CD14-positive monocyte (primary cell): ENCODE measurements around the gene ISM2. TPM values are rescaled to one million over a fixed set of nuclear protein-coding genes. Genes with fewer than 3 reads are reported as not detected.

Source experiments
- DNase-seq, 3 donors: peaks; one replicate each; pipeline ENCODE4 v3.0.0-alpha.2; 2011 to 2022
- H2AFZ ChIP-seq: 2 replicates; pipeline ENCODE4 v1.6.0; 2012; ENCODE audit warnings: mild to moderate bottlenecking, low read depth, low read length, inconsistent platforms; ENCODE audit not compliant: insufficient read depth, poor library complexity, severe bottlenecking
- H3K27ac ChIP-seq, 2 donors: 1 replicate in 1 of 2; 2 replicates in 1 of 2; pipeline ENCODE4 v1.5.1; 2012 to 2013; ENCODE audit warnings: low read length in 2 of 2, control low read depth in 1 of 2, inconsistent platforms in 1 of 2, low read depth in 1 of 2, mild to moderate bottlenecking in 1 of 2
- H3K27me3 ChIP-seq, 2 donors: one replicate each; pipeline versions ENCODE4 v1.6.0 to v1.6.1; 2011 to 2013; ENCODE audit warnings: low read length in 2 of 2; ENCODE audit not compliant: control insufficient read depth in 2 of 2, insufficient read depth in 2 of 2
- H3K36me3 ChIP-seq, 2 donors: replicated peaks in 1 of 2; 1 replicate in 1 of 2; 2 replicates in 1 of 2; pipeline versions ENCODE4 v1.5.1 to v1.6.1; 2012 to 2013; ENCODE audit warnings: low read length in 2 of 2, control low read depth in 1 of 2, inconsistent platforms in 1 of 2, mild to moderate bottlenecking in 1 of 2; ENCODE audit not compliant: insufficient read depth in 2 of 2, control insufficient read depth in 1 of 2
- H3K4me1 ChIP-seq, 2 donors: 1 replicate in 1 of 2; 2 replicates in 1 of 2; pipeline versions ENCODE4 v1.5.1 to v1.6.1; 2012 to 2013; ENCODE audit warnings: low read length in 2 of 2, control low read depth in 1 of 2, inconsistent platforms in 1 of 2, mild to moderate bottlenecking in 1 of 2, moderate library complexity in 1 of 2; ENCODE audit not compliant: insufficient read depth in 2 of 2, control insufficient read depth in 1 of 2
- H3K4me2 ChIP-seq: replicated peaks from 2 replicates; pipeline ENCODE3; 2012; ENCODE audit warnings: low read length, moderate library complexity, mild to moderate bottlenecking; ENCODE audit not compliant: poor library complexity, severe bottlenecking; ENCODE audit errors: extremely low read depth
- H3K4me3 ChIP-seq, 3 experiments: fragments of 200-600 bp in 1 of 3; sonication (generic) in 1 of 3; replicated peaks in 1 of 3; 1 replicate in 2 of 3; 2 replicates in 1 of 3; pipeline ENCODE4 v1.5.1; 2011 to 2013; ENCODE audit warnings: low read length in 3 of 3, mild to moderate bottlenecking in 3 of 3, control low read depth in 2 of 3, low read depth in 2 of 3, inconsistent platforms in 1 of 3, moderate library complexity in 1 of 3
- H3K79me2 ChIP-seq: 2 replicates; pipeline ENCODE4 v1.6.0; 2012; ENCODE audit warnings: mild to moderate bottlenecking, control low read depth, inconsistent platforms, low read length, moderate library complexity; ENCODE audit not compliant: insufficient read depth
- H3K9ac ChIP-seq: 2 replicates; pipeline ENCODE4 v1.6.0; 2017; ENCODE audit warnings: low read length, mild to moderate bottlenecking; ENCODE audit not compliant: insufficient read depth, poor library complexity, severe bottlenecking
- H3K9me3 ChIP-seq, 2 donors: replicated peaks in 1 of 2; 1 replicate in 1 of 2; 2 replicates in 1 of 2; pipeline versions ENCODE4 v1.5.1 to v1.6.1; 2012 to 2013; ENCODE audit warnings: low read length in 2 of 2, control low read depth in 1 of 2; ENCODE audit not compliant: control insufficient read depth in 1 of 2, insufficient read depth in 1 of 2
- H4K20me1 ChIP-seq: 2 replicates; pipeline ENCODE4 v1.6.0; 2012; ENCODE audit warnings: mild to moderate bottlenecking, low read length, control low read depth, moderate library complexity; ENCODE audit not compliant: insufficient read depth
- H3K27ac Mint-ChIP-seq, 7 donors: one replicate each; pipeline ENCODE4 v1.8.0; 2020; ENCODE audit warnings: mild to moderate bottlenecking in 7 of 7, mixed read lengths in 7 of 7, moderate library complexity in 6 of 7, inconsistent platforms in 2 of 7
- H3K27me3 Mint-ChIP-seq, 3 donors: one replicate each; pipeline ENCODE4 v1.8.0; 2021 to 2022; ENCODE audit warnings: low read depth in 3 of 3, mild to moderate bottlenecking in 3 of 3, mixed read lengths in 3 of 3, moderate library complexity in 3 of 3, inconsistent platforms in 1 of 3
- H3K36me3 Mint-ChIP-seq, 2 donors: one replicate each; pipeline ENCODE4 v1.8.0; 2020; ENCODE audit warnings: mixed read lengths in 2 of 2, inconsistent platforms in 1 of 2, mild to moderate bottlenecking in 1 of 2
- H3K4me1 Mint-ChIP-seq: one replicate; pipeline ENCODE4 v1.8.0; 2020; ENCODE audit warnings: mild to moderate bottlenecking, mixed read lengths
- H3K4me3 Mint-ChIP-seq, 2 donors: one replicate each; pipeline ENCODE4 v1.8.0; 2020; ENCODE audit warnings: mild to moderate bottlenecking in 2 of 2, mixed read lengths in 2 of 2, moderate library complexity in 1 of 2
- H3K9me3 Mint-ChIP-seq, 7 donors: one replicate each; pipeline ENCODE4 v1.8.0; 2020 to 2022; ENCODE audit warnings: mixed read lengths in 7 of 7, mild to moderate bottlenecking in 6 of 7, moderate library complexity in 6 of 7, inconsistent platforms in 2 of 7
- WGBS: methylation state at CpG from one replicate; pipeline ENCODE4 v1.1.5; 2013; ENCODE audit warnings: missing lambda C conversion rate; ENCODE audit not compliant: insufficient coverage; 5-methylcytosine and 5-hydroxymethylcytosine counted together
- intact Hi-C, 2 donors: fragments of 100-400 bp; cut with micrococcal nuclease; formaldehyde crosslinking; loops; one replicate each; pipeline versions ENCODE4 v1.15.0 to v1.15.1; 2023
- polyA plus RNA-seq, 3 donors: library from polyadenylated mRNA; depleted of rRNA in 1 of 3; unstranded in 2 of 3; stranded (reverse) in 1 of 3; fragments of 300-500 nt in 2 of 3; fragments of >200 nt in 1 of 3; fragmentation: Illumina TruSeq in 2 of 3; gene quantifications; 1 replicate in 2 of 3; 2 replicates in 1 of 3; pipeline ENCODE4 v1.2.3, GENCODE V29; 2012 to 2021
- TF ChIP-seq, protein P1 (sequence below): fragments of 200-600 bp; IDR thresholded peaks from one replicate; pipeline ENCODE4 v1.8.0; 2022; ENCODE audit warnings: antibody characterized with exemption, mild to moderate bottlenecking

ISM2 gene
- polyA plus RNA-seq, 3 donors, result not detected

DNA sequence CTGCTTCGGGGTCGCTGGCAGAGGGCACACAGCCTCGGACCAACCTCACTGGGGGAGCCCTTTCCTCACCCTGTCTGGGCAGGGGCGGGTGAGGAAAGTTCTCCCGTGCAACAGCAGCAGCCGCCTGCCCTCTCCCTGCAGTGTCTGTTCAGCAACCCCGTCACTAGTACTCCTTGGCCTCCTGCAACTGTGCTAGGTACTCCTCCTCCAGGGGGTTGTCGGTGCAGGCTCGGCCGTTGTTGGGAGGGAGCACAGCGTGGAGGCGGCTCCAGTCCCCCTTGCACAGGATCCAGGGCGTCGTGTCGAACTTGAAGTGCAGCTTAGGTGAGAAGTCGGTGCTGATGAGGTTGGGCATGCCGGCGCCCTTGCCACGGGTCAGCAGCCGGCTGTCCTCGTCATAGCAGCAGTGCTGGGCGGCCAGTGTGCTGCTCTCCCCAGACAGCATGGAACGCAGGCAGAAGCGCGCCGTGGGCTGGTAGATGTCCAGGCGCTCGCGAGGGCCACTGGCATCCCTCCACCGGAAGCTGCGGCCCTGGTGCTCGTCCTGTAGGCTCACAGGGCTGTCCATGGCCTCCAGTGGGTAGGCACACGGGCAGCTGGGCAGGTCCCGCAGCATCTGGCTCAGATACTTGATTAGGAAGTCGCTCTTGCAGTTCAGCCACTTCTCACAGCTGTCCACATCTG is 23.0 kb downstream of the ISM2 start:
- H3K27me3 ChIP-seq, result no peaks in the 10 kb centered on the region
- Mint-ChIP-seq H3K27me3 (peaks cover 2 to 3% (median 3%) of the 10 kb centered on the region in 3 donors), H3K9me3 (peaks cover 0 to 1% (median 0%) of the 10 kb centered on the region in 7 donors), H3K36me3 (no peaks in the 10 kb centered on the region), H3K4me1 (peaks cover 2% of the 10 kb centered on the region), H3K27ac (no peak overlapping the region), H3K4me3 (no peak overlapping the region)
- WGBS, result 93% methylated on average over 26 of the region's 35 CpGs
- H2AFZ ChIP-seq, result no peak overlapping the region
- H4K20me1 ChIP-seq, result no peaks in the 10 kb centered on the region
- no peak overlapping the region for H3K27ac ChIP-seq
- no peaks in the 10 kb centered on the region for H3K36me3 ChIP-seq
- no peak overlapping the region for H3K9ac ChIP-seq
- H3K4me2 ChIP-seq, result no peak overlapping the region
- DNase-seq, result no peak
- H3K9me3 ChIP-seq, result no peaks in the 10 kb centered on the region
- no peaks in the 10 kb centered on the region for H3K79me2 ChIP-seq
- peaks cover 0 to 3% of the 10 kb centered on the region in 2 donors for H3K4me1 ChIP-seq
- intact Hi-C loops, result no loop called here
- H3K4me3 ChIP-seq, result no peak overlapping the region
- TF ChIP-seq, protein P1, sequence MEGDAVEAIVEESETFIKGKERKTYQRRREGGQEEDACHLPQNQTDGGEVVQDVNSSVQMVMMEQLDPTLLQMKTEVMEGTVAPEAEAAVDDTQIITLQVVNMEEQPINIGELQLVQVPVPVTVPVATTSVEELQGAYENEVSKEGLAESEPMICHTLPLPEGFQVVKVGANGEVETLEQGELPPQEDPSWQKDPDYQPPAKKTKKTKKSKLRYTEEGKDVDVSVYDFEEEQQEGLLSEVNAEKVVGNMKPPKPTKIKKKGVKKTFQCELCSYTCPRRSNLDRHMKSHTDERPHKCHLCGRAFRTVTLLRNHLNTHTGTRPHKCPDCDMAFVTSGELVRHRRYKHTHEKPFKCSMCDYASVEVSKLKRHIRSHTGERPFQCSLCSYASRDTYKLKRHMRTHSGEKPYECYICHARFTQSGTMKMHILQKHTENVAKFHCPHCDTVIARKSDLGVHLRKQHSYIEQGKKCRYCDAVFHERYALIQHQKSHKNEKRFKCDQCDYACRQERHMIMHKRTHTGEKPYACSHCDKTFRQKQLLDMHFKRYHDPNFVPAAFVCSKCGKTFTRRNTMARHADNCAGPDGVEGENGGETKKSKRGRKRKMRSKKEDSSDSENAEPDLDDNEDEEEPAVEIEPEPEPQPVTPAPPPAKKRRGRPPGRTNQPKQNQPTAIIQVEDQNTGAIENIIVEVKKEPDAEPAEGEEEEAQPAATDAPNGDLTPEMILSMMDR, result no peak

DNA sequence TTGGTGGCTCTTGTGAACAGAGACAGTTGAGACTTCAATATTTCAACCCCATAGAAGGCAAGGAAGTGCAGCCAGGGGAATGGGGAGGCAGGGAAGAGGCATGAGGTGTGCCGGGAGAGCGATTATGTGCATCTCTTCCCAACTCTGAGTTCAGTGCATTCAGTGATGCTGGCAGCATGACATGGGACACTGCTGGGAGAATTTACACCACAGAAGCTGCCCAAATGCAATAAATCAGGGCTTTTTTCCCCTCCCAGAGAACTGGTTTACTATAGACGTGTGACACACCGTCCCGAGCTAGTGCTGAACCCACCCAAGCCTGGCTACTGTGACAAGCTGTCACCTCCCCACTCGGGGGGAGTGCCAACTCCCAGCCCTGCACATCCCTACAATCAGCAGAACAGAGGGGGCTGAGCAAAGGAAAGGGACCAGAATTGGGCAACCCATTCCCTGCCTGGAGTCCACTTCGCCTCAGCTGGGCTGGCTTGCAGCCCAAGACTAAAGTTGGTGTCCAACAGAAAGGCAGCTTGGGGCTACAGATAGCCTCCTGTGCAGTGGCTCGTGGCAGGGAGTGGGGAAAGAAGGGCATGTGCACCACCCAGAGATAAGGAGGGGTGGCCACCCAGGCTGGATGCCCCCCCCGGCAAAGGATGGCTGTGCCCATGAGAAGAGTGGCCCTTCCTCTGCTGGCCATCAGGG is 24.0 kb downstream of the ISM2 start:
- H3K36me3 Mint-ChIP-seq, result peaks cover 1 to 2% of the 10 kb centered on the region in 2 donors
- no peak overlapping the region for H3K4me3 ChIP-seq
- no peak for DNase-seq

More for the DNA sequence above, 24.0 kb downstream of the ISM2 start:
- Histone ChIP-seq H3K9ac (no peak overlapping the region), H3K9me3 (no peaks in the 10 kb centered on the region), H3K27ac (no peak overlapping the region), H4K20me1 (no peaks in the 10 kb centered on the region), H2AFZ (no peak overlapping the region), H3K36me3 (peaks cover 0 to 6% of the 10 kb centered on the region in 2 donors), H3K79me2 (no peaks in the 10 kb centered on the region), H3K27me3 (no peaks in the 10 kb centered on the region), H3K4me2 (no peak overlapping the region), H3K4me1 (peaks cover 0 to 3% of the 10 kb centered on the region in 2 donors)
- no peak overlapping the region for H3K4me3 Mint-ChIP-seq
- H3K27ac Mint-ChIP-seq, result no peak overlapping the region
- TF ChIP-seq, protein P1, result no peak
- H3K27me3 Mint-ChIP-seq, result peaks cover 2 to 3% (median 3%) of the 10 kb centered on the region in 3 donors
- no peaks in the 10 kb centered on the region for H3K9me3 Mint-ChIP-seq
- intact Hi-C loops, result no loop called here
- WGBS, result 80% methylated on average over 4 of the region's 9 CpGs
- H3K4me1 Mint-ChIP-seq, result peaks cover 2% of the 10 kb centered on the region
